SK-N-MC (cell line): ENCODE measurements around the gene LRRC32.

ENCODE experiments used
- DNase-seq: peaks from one replicate; pipeline ENCODE4 v3.0.0-alpha.2; 2011; ENCODE audit warnings: low read depth, low spot score
- H3K27ac ChIP-seq: fragments of 200-600 bp; sonication (generic); 2 replicates; pipeline ENCODE4 v1.5.1; 2016; ENCODE audit warnings: mixed run types
- H3K36me3 ChIP-seq: fragments of 200-600 bp; sonication (generic); 2 replicates; pipeline ENCODE4 v1.6.1; 2017; ENCODE audit warnings: antibody characterized with exemption, low read length, mixed read lengths; ENCODE audit not compliant: insufficient read depth
- H3K4me3 ChIP-seq: fragments of 200-600 bp; sonication (generic); 2 replicates; pipeline ENCODE4 v1.5.1; 2016
- H3K9ac ChIP-seq: fragments of 200-600 bp; sonication (generic); 2 replicates; pipeline ENCODE4 v1.8.0; 2017; ENCODE audit warnings: mixed run types, mixed read lengths; ENCODE audit not compliant: insufficient read length
- H3K9me3 ChIP-seq: fragments of 200-600 bp; sonication (generic); 2 replicates; pipeline ENCODE4 v1.6.1; 2017; ENCODE audit warnings: low read depth, mild to moderate bottlenecking, antibody characterized with exemption, low read length, moderate library complexity, mixed read lengths
- EZH2 ChIP-seq: fragments of 200-600 bp; sonication (generic); IDR thresholded peaks from one replicate; pipeline ENCODE4 v1.6.1; 2017; ENCODE audit warnings: antibody characterized with exemption
- FOXP2 ChIP-seq: optimal IDR thresholded peaks from 2 replicates; pipeline ENCODE3; 2011; ENCODE audit warnings: mild to moderate bottlenecking, moderate library complexity; ENCODE audit not compliant: insufficient read depth; ENCODE audit errors: extremely low read length, control extremely low read depth
- POLR2AphosphoS5 ChIP-seq: IDR thresholded peaks from 2 replicates; pipeline ENCODE4 v1.6.1; 2012; ENCODE audit warnings: mild to moderate bottlenecking, low read depth, low read length, borderline replicate concordance

LRRC32 gene

DNA sequence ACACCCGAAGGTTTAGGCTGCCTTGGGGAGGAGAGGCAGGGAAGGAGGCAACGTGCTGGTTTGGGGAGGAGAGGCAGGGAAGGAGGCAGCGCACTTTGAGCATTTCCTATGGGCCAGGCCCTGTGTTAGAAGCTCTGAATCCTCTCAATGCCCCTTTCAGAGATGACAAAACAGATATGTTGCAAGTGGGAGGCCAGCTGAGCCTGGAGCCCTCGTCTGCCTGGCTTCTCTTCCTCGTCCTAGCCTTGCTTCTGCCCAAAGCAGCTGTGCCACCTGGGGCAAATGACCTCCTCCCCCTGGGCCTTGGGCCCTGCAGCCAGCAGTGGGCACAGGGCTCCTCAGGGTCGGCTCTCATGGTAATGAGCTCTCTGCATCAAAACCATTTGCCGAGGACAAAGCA, 15.3 kb upstream of the LRRC32 start:
- Histone ChIP-seq H3K27ac (no peak overlapping the region), H3K36me3 (no peaks in the 10 kb centered on the region), H3K9ac (no peak overlapping the region), H3K4me3 (no peak overlapping the region), H3K9me3 (no peaks in the 10 kb centered on the region)
- no peak for TF ChIP-seq FOXP2
- TF ChIP-seq POLR2AphosphoS5: no peak
- TF ChIP-seq EZH2: no peak
- no peak for DNase-seq

DNA sequence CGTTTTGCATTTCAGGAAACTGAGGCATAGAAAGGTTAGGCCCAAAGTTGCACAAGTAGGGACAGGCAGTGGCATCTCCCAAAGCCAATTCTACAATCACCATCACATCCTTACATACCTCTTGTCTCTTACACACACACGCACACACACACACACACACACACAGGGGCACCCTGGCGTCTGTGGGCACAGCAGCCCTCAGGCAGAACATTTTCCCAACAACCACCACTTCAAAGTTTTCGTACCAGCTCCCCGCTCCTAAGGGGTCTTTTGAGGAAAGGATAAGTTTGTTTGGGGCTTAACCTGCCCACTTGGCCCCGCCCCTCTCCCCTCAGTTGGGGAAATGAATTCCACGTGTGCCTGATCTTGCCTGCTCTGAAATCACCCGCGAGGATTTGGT, 14.7 kb upstream of the LRRC32 start:
- H3K27ac ChIP-seq: no peak overlapping the region
- TF ChIP-seq FOXP2: no peak
- no peak for TF ChIP-seq EZH2
- TF ChIP-seq POLR2AphosphoS5: no peak

DNA sequence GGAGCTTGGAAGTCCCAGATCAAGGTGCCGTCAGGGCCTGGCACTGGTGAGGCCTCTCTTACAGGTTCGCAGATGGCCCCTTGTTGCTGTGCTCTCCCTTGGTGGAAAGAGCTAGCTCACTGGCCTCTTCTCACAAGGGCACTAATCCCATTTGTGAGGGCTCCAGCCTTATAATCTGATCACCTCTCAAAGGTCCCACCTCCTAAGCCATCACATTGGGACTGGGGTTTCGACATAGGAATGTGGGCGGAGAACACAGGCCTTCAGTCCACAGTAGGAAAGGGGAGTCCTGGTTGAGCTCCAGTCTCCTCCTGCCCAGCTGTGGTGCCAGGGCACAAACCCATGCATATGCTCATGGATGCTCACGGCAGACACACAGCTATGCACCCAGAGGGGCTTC, 14.0 kb upstream of the LRRC32 start:
- H3K36me3 ChIP-seq: no peaks in the 10 kb centered on the region
- TF ChIP-seq EZH2: no peak
- no peak for TF ChIP-seq POLR2AphosphoS5
- TF ChIP-seq FOXP2: no peak
- DNase-seq: no peak

More for the DNA sequence above, 14.7 kb upstream of the LRRC32 start:
- Histone ChIP-seq H3K9me3 (no peaks in the 10 kb centered on the region), H3K4me3 (no peak overlapping the region), H3K9ac (no peak overlapping the region), H3K36me3 (no peaks in the 10 kb centered on the region)
- no peak for DNase-seq

DNA sequence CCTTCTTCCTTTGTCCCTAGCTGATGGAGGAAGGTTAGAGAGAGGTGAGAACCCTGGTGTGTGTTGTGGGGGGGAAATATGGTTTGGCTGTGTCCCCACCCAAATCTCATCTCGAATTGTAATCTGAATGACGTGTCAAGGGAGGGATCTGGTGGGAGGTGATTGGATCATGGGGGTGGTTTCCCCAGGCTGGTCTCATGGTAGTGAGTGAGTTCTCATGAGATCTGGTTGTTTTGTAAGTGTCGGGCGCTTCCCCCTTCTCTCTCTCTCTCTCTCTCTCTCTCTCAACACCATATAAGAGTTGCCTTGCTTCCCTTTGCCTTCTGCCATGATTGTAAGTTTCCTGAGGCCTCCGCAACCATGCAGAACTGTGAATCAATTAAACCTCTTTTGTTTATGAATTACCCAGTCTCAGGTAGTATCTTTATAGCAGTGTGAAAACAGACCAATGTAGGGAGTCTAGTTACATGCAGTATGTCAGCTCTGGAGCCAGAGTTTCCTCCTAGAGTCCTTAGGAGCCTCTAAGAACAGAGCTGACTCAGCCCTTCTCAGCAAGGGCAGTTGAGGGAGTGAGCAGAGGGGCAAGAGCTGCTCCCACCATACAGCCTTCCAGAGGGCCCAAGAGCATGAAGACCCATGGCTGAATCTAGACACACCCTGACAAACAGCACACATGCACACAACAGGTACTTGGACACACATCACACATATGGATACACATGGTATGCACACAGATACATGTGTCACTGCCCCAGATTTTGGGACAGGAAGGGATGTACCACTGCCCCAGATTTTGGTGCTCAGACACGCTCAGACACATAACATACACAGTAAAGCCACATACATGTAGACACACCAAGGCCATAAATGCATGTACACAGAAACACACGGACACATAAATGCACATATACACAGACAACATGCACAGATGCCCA, 12.9 kb upstream of the LRRC32 start:
- H3K4me3 ChIP-seq: no peak overlapping the region
- no peaks in the 10 kb centered on the region for H3K9me3 ChIP-seq
- H3K9ac ChIP-seq: no peak overlapping the region
- no peak overlapping the region for H3K27ac ChIP-seq
- no peaks in the 10 kb centered on the region for H3K36me3 ChIP-seq
- TF ChIP-seq EZH2: no peak
- TF ChIP-seq POLR2AphosphoS5: no peak
- TF ChIP-seq FOXP2: no peak
- DNase-seq: no peak

More for the DNA sequence above, 14.0 kb upstream of the LRRC32 start:
- no peak overlapping the region for H3K4me3 ChIP-seq
- no peaks in the 10 kb centered on the region for H3K9me3 ChIP-seq
- H3K27ac ChIP-seq: no peak overlapping the region
- no peak overlapping the region for H3K9ac ChIP-seq

DNA sequence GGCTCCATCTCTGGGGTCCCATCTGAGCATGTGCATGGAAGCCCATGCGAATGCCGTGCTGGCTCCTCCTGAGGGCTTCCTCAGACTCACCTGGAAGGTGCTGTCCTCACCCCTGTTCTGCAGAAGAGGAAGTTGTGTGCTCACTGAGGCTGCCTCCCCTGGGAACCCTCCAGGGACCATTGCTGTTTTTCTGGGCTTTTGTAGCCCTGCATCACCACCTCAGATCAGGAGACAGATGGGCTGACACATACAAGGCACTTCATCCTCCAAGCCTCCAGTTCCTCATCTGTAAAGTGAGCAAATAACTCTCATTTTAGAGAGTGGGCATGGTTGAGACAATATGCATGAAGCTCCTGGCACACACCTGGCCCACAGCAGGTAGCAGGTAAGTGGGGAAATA, 12.1 kb upstream of the LRRC32 start:
- no peaks in the 10 kb centered on the region for H3K36me3 ChIP-seq
- TF ChIP-seq FOXP2 (no peak), POLR2AphosphoS5 (no peak), EZH2 (no peak)
- H3K27ac ChIP-seq: no peak overlapping the region
- no peak for DNase-seq
- no peak overlapping the region for H3K4me3 ChIP-seq
- H3K9me3 ChIP-seq: no peaks in the 10 kb centered on the region
- H3K9ac ChIP-seq: no peak overlapping the region

DNA sequence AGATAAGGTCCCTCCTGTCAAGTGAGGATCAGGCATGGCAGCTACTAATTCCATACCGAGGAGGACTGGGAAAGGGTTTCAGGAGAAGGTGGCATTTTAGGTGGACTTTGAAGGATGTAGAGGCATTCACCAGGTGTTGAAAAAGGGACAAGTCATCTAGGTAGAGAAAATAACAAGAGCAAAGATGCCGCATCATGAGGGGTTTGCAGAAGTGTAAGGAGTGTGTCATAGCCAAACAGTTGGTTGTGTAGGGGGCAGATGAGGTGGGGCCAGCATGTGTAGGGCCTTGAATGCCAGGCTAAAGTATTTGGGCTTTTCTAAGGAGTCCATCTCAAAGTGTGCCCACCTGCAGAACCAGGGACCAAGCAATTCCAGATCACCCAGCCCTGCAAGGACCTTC, 11.6 kb upstream of the LRRC32 start:
- H3K9ac ChIP-seq: no peak overlapping the region
- H3K36me3 ChIP-seq: no peaks in the 10 kb centered on the region
- DNase-seq: no peak
- H3K27ac ChIP-seq: no peak overlapping the region
- H3K9me3 ChIP-seq: no peaks in the 10 kb centered on the region
- TF ChIP-seq EZH2 (no peak), FOXP2 (no peak), POLR2AphosphoS5 (no peak)
- H3K4me3 ChIP-seq: no peak overlapping the region

DNA sequence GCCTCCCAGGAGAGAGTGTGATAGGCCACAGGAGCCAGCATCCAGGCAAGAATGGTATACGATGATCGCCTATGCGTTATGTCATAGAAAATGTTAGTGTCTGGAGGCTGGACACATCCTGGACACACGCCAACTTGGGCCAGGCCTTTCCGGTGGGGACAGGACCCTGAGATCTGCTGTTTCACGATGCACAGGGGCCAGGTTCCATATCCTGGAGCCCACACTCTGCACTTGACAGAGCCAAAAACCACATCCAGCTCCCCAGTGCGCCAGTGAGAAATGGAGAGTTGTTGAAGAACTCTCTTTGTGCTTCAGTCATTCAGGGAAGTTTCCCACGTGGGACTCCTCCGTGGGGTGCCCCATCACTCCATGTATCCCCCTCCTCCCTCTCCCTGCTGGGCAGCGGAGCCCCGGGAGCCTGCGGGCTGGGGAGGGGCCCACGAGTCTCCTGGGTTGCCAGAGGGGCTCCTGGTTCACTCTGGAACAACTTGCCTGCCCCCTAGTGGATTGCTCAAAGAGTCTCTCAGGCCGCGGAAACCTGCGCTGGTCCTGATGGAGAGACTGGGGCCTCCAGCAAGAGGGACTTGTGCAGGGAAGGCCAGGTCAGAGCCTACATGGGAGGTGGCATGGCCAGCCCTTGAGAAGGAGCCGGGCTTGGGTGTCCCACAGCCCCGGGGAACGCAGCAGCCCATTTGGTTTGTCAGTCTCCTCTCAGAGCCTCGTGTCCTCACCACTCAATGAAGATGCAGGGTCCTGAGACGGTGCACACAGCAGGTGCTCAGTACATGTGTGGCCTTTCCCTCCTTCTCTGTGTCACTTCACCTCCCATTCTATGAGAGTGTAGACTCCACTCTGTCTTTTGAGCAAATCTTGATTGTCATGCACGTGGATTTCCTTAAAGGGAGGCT, 10.2 kb upstream of the LRRC32 start:
- no peak overlapping the region for H3K9ac ChIP-seq
- H3K36me3 ChIP-seq: no peaks in the 10 kb centered on the region
- no peak overlapping the region for H3K27ac ChIP-seq
- TF ChIP-seq FOXP2 (no peak), EZH2 (no peak), POLR2AphosphoS5 (no peak)
- no peaks in the 10 kb centered on the region for H3K9me3 ChIP-seq
- H3K4me3 ChIP-seq: 0 out of 2 replicates have a peak overlapping the region, but pooled peaks have one; percentile 36
- DNase-seq: peak; percentile 28

DNA sequence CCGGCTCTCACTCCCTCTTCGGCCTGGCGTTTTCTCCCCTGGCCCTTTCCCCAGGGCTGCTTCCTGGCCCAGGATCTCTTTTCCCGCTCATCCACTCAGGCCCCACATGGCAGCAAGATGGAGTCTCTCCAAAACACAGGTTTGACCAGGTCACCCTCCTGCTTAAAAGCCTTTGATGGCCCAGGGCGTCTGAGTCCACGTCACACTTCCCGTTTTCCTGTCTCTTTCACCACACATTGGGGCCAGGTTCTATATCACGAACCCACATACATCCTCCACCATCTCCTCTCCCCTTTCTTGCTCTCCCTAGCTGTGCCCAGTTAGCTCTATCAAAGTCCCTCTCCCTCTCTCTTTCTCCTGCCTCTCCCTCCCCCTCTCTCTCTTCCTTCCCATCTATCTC, 7.8 kb upstream of the LRRC32 start:
- no peak overlapping the region for H3K9ac ChIP-seq
- TF ChIP-seq POLR2AphosphoS5 (no peak), FOXP2 (no peak), EZH2 (no peak)
- H3K36me3 ChIP-seq: no peaks in the 10 kb centered on the region
- no peak overlapping the region for H3K27ac ChIP-seq
- no peak for DNase-seq
- no peaks in the 10 kb centered on the region for H3K9me3 ChIP-seq
- H3K4me3 ChIP-seq: no peak overlapping the region
